HEK293T (cell line): ENCODE data around the gene LRMDA.

Experiments used
- ARNT ChIP-seq: fragments of 450-650 bp; IDR thresholded peaks from 2 replicates; pipeline ENCODE4 v1.6.1; 2017; ENCODE audit warnings: mild to moderate bottlenecking
- BHLHE40 ChIP-seq: fragments of 450-650 bp; IDR thresholded peaks from 2 replicates; pipeline ENCODE4 v1.6.1; 2016; ENCODE audit warnings: mild to moderate bottlenecking, moderate library complexity, borderline replicate concordance
- CTBP1 ChIP-seq: fragments of 450-650 bp; IDR thresholded peaks from 2 replicates; pipeline ENCODE4 v1.6.1; 2016; ENCODE audit warnings: borderline replicate concordance
- ELF4 ChIP-seq: fragments of 450-650 bp; IDR thresholded peaks from 2 replicates; pipeline ENCODE4 v1.6.1; 2017; ENCODE audit warnings: antibody characterized with exemption
- FOXK2 ChIP-seq: fragments of 450-650 bp; IDR thresholded peaks from 2 replicates; pipeline ENCODE4 v1.6.1; 2016; ENCODE audit warnings: mild to moderate bottlenecking
- HDGF ChIP-seq: fragments of 450-650 bp; IDR thresholded peaks from 2 replicates; pipeline ENCODE4 v1.6.1; 2017; ENCODE audit warnings: antibody characterized with exemption, borderline replicate concordance
- NFRKB ChIP-seq: fragments of 450-650 bp; IDR thresholded peaks from 2 replicates; pipeline ENCODE4 v1.6.1; 2016; ENCODE audit warnings: mild to moderate bottlenecking, moderate library complexity
- PKNOX1 ChIP-seq: fragments of 450-650 bp; IDR thresholded peaks from 2 replicates; pipeline ENCODE4 v1.6.1; 2016
- SP1 ChIP-seq: fragments of 450-650 bp; IDR thresholded peaks from 2 replicates; pipeline ENCODE4 v1.6.1; 2017
- SUZ12 ChIP-seq: fragments of 450-650 bp; IDR thresholded peaks from 2 replicates; pipeline ENCODE4 v1.6.1; 2016; ENCODE audit warnings: mild to moderate bottlenecking
- TARDBP ChIP-seq: fragments of 450-650 bp; IDR thresholded peaks from 2 replicates; pipeline ENCODE4 v1.6.1; 2016

GRCh38 chr10:76248649-76249200, 817.3 kb downstream of the LRMDA start:
- TF ChIP-seq ELF4 (no peak), HDGF (no peak), SP1 (no peak), BHLHE40 (no peak), ARNT (no peak), NFRKB (no peak), TARDBP (no peak), CTBP1 (no peak), PKNOX1 (no peak), FOXK2 (no peak), SUZ12 (no peak)
